NCI-H226 (cell line): ENCODE data around the gene CTTNBP2NL.
"Not testable (repeated sequence)": the region's sequence is repeated elsewhere in the genome, so short reads cannot be mapped to it uniquely, and the experiment has no call there.

ENCODE experiments used
- DNase-seq: peaks from one replicate; pipeline ENCODE4 v3.0.0-alpha.2; 2015

The CTTNBP2NL gene

GRCh38 chr1:112466078-112466660 lies 70.2 kb downstream of the CTTNBP2NL start:
- DNase-seq = peak; percentile 76

GRCh38 chr1:112470324-112470723 lies 74.3 kb downstream of the CTTNBP2NL start:
- DNase-seq = not testable (repeated sequence)

GRCh38 chr1:112470966-112471365 lies 75.0 kb downstream of the CTTNBP2NL start:
- no peak for DNase-seq

- DNase-seq = no peak
Observed at GRCh38 chr1:112472142-112472541, 76.1 kb downstream of the CTTNBP2NL start.

GRCh38 chr1:112477550-112477949 lies 81.5 kb downstream of the CTTNBP2NL start:
- no peak for DNase-seq

GRCh38 chr1:112478314-112478713 lies 82.3 kb downstream of the CTTNBP2NL start:
- DNase-seq = no peak

GRCh38 chr1:112486063-112486462 lies 90.0 kb downstream of the CTTNBP2NL start:
- not testable (repeated sequence) for DNase-seq

GRCh38 chr1:112487686-112488085 lies 91.7 kb downstream of the CTTNBP2NL start:
- not testable (repeated sequence) for DNase-seq

- DNase-seq = no peak
Observed at GRCh38 chr1:112488141-112488540, 92.1 kb downstream of the CTTNBP2NL start.

GRCh38 chr1:112492076-112492475 lies 96.1 kb downstream of the CTTNBP2NL start:
- no peak for DNase-seq

- DNase-seq = no peak
Observed at GRCh38 chr1:112493351-112493750, 97.3 kb downstream of the CTTNBP2NL start.

GRCh38 chr1:112496290-112496689 lies 100.3 kb downstream of the CTTNBP2NL start:
- DNase-seq = peak; percentile 18

GRCh38 chr1:112501810-112502641 lies 106.0 kb downstream of the CTTNBP2NL start:
- DNase-seq = peak; percentile 83

GRCh38 chr1:112502826-112503225 lies 106.8 kb downstream of the CTTNBP2NL start:
- no peak for DNase-seq

- DNase-seq = no peak
Observed at GRCh38 chr1:112504001-112504660, 108.1 kb downstream of the CTTNBP2NL start.

- DNase-seq = no peak
Observed at GRCh38 chr1:112504661-112505399, 108.8 kb downstream of the CTTNBP2NL start.

GRCh38 chr1:112505400-112505785 lies 109.4 kb downstream of the CTTNBP2NL start:
- no peak for DNase-seq

- DNase-seq = no peak
Observed at GRCh38 chr1:112505878-112506277, 109.9 kb downstream of the CTTNBP2NL start.

- no peak for DNase-seq
Observed at GRCh38 chr1:112506306-112506705, 110.3 kb downstream of the CTTNBP2NL start.

- no peak for DNase-seq
Observed at GRCh38 chr1:112506731-112507130, 110.7 kb downstream of the CTTNBP2NL start.

GRCh38 chr1:112507336-112507735 lies 111.3 kb downstream of the CTTNBP2NL start:
- no peak for DNase-seq

GRCh38 chr1:112507921-112508277 lies 111.9 kb downstream of the CTTNBP2NL start:
- peak; percentile 51 for DNase-seq
